GM20431 (cell line): ENCODE measurements around the gene PACRG.

Experiments
- in situ Hi-C: fragments of 300-500 bp; cut with MseI, MboI; formaldehyde crosslinking; loops from one replicate; pipeline ENCODE4 v1.15.0; 2020; ENCODE audit warnings: low sequenced_read_pairs; ENCODE audit not compliant: unreplicated experiment

Gene PACRG

GRCh38 chr6:162708971-162709370 is 18.8 kb upstream of the PACRG start:
- in situ Hi-C loops, result no loop called here

- in situ Hi-C loops, result no loop called here
These were observed 18.3 kb upstream of the PACRG start for GRCh38 chr6:162709431-162709830.

GRCh38 chr6:162710419-162710818 is 17.4 kb upstream of the PACRG start:
- in situ Hi-C loops, result no loop called here

GRCh38 chr6:162710936-162711335 is 16.8 kb upstream of the PACRG start:
- in situ Hi-C loops, result no loop called here

GRCh38 chr6:162711376-162711775 is 16.4 kb upstream of the PACRG start:
- in situ Hi-C loops, result no loop called here

- in situ Hi-C loops, result no loop called here
These were observed 15.1 kb upstream of the PACRG start for GRCh38 chr6:162712694-162713093.

GRCh38 chr6:162713974-162714780 is 13.6 kb upstream of the PACRG start:
- in situ Hi-C loops, result no loop called here

- in situ Hi-C loops, result no loop called here
These were observed 12.2 kb upstream of the PACRG start for GRCh38 chr6:162715601-162716000.

- in situ Hi-C loops, result no loop called here
These were observed 8.2 kb upstream of the PACRG start for GRCh38 chr6:162719528-162719927.

GRCh38 chr6:162721404-162721687 is 6.4 kb upstream of the PACRG start:
- in situ Hi-C loops, result no loop called here

GRCh38 chr6:162722226-162722625 is 5.5 kb upstream of the PACRG start:
- in situ Hi-C loops, result no loop called here

- in situ Hi-C loops, result no loop called here
These were observed 5.1 kb upstream of the PACRG start for GRCh38 chr6:162722633-162723032.

- in situ Hi-C loops, result no loop called here
These were observed 840 bp upstream of the PACRG start for GRCh38 chr6:162726947-162727321.

- in situ Hi-C loops, result no loop called here
These were observed 423 bp downstream of the PACRG start for GRCh38 chr6:162728197-162728596.

GRCh38 chr6:162728706-162729105 is 932 bp downstream of the PACRG start:
- in situ Hi-C loops, result no loop called here

- in situ Hi-C loops, result no loop called here
These were observed 2.7 kb downstream of the PACRG start for GRCh38 chr6:162730502-162730901.

GRCh38 chr6:162733489-162733888 is 5.7 kb downstream of the PACRG start:
- in situ Hi-C loops, result no loop called here

- in situ Hi-C loops, result no loop called here
These were observed 9.2 kb downstream of the PACRG start for GRCh38 chr6:162736961-162737360.

- in situ Hi-C loops, result no loop called here
These were observed 23.0 kb downstream of the PACRG start for GRCh38 chr6:162750776-162751175.

GRCh38 chr6:162751211-162751859 is 23.6 kb downstream of the PACRG start:
- in situ Hi-C loops, result no loop called here

GRCh38 chr6:162753775-162754174 is 26.0 kb downstream of the PACRG start:
- in situ Hi-C loops, result no loop called here

- in situ Hi-C loops, result no loop called here
These were observed 42.4 kb downstream of the PACRG start for GRCh38 chr6:162770136-162770535.
